HPDE6-E6E7 (cell line): ENCODE results near the gene ZNF107.
"Not testable (repeated sequence)": the region's sequence is repeated elsewhere in the genome, so short reads cannot be mapped to it uniquely, and the experiment has no call there.

Source experiments
- DNase-seq: peaks from one replicate; pipeline ENCODE4 v3.0.0; 2011; ENCODE audit warnings: missing footprints; ENCODE audit errors: extremely low spot score

Gene ZNF107

DNA sequence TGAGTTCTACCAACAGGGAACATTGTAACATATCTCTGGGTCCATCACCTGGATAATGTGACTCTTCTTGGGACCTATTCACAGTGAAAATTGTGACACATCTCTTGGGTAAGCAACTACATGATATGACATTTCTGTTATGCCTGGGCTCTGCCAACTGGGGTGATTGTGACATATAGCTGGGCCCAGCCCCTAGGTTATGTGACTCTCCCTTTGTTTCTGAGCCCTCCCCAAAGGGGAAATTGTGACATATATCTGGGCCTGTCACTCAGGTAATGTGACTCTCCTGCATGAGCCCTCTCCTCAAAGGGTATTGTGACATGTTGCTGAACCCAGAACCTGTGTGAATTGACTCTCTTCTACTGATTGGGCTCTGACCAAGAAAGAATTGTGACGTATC, 22.4 kb upstream of the ZNF107 start:
- no peak for DNase-seq

DNA sequence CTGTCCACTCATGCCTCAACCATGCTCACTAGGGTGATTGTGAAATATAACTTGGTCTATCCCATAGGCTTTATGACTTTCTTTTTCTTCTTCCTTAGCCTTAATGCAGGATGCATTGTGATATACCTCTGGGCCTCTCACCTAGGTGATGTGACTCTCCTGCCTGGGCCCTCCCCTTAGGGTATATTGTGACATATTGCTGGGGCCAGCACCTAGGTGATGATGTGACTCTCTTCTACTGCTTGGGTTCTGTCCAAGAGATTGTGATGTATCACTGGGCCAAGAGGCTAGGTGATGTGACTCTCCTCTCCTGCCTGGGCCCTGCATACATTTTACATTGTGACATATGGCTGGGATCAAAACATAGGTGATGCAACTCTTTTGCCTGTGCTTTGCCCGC, 14.7 kb upstream of the ZNF107 start:
- DNase-seq: no peak

DNA sequence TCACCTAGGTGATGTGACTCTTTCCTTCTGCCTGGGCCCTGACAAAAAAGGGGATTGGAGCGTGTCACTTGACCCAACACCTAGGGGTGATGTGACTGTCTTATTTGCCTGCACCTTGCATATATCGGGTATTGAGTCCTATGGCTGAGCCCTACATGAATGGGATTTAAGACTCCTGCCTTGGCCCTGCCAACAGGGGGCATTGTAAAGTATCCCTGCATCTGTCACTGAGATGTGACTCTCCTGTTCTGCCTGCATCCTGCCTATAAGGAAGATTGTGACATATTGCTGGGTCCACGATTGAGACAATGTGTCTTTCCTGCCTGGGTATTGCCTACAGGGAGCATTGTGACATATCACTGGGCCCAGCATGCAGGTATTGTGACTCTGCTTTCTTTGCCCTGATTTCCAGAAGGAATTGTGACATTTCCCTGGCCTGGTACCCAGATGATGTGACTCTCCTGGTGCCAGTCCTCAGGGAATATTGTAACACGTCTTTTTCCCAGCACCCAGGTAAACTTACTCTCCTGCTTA, 14.2 kb upstream of the ZNF107 start:
- no peak for DNase-seq

DNA sequence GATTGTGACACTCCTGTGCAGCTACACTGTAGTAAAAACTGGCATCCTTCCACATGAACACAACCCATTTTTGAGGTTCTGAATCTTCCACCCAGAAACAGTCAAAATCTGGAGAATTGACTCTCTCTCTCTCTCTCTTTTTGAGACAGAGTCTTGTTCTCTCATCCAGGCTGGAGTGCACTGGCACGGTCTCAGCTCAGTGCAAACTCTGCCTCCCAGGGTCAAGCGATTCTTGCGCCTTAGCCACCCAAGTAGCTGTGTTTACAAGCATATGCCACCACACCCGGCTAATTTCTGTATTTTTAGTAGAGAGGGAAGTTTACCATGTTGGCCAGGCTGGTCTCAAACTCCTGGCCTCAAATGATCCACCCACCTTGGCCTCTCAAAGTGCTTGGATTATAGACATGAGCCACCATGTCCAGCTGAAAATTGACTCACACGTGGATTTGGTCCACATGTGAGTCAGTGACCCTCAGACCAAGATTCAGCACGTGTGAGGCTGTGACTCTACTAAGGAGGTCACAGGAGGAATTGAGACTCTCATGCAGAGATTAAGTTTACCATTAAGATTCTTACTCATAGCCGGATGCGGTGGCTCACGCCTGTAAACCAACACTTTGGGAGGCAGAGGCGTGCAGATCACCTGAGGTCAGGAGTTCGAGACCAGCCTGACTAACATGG, 12.1 kb upstream of the ZNF107 start:
- DNase-seq: no peak

DNA sequence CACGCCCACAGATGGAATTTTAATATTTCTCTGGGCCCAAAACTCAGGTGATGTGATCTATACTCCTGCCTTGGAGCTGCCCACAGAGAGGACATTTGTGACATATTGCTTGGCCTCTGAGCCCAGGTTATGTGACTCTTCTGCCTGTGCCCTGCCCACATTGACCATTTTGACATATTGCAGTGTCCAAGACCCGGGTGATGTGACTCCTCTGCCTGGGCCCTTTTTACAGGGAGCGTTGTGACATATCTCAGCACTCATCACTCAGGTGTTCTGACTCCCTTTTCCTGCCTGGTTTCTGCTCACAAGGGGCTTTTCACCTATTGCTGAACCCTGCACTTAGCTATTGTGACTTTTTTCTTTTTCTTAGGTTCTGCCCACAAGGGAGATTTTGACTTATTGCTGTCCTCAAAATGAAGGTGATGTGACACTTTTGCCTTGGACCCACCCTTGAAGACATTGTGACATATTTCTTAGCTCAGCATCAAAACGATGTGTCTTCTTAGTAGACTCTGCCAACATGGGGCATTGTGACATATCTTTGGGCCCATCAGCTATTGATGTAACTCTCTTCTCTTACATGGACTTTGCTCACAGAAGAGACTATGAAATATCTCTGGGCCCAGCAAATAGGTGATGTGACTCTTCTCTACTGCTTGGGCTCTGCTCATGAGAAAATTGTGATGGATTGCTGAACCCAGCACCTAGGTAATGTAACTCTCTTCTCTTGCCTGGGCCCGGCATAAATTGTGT, 11.0 kb upstream of the ZNF107 start:
- DNase-seq: no peak

DNA sequence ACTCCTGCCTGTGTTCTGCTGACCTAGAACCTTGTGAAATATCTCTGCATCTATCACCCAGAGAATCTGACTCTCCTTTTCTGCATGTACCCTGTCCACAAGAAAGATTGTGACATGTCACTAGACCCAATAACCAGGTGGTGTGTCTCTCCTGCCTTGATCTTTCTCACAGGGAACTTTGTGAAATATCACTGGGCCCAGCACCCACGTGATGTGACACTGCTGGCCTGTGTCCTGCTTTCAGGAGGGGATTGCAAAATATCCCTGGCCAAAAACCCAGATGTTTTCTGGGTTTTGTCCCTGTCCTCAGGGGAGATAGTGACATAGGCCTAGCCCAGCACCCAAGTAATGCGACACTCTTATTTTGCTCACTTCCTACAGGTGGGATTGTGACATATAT, 10.1 kb upstream of the ZNF107 start:
- DNase-seq: no peak

DNA sequence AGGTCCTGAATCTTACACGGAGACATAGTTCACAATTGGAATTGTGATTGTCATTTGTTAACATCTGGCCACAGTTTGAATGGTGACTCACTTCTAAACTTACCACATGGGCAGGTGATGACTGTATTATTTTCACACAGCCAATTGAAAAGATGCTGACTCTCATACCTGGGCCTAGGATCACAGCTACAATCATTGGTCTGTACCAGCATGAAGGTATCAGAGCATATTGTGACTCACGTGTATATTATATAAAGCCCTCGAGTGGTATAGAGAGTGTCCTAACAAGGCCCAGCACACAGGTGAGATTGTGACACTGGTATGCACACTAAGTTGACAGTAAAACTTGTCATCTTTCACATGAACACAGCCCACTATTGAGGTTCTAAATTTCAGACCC, 9.4 kb upstream of the ZNF107 start:
- DNase-seq: no peak

DNA sequence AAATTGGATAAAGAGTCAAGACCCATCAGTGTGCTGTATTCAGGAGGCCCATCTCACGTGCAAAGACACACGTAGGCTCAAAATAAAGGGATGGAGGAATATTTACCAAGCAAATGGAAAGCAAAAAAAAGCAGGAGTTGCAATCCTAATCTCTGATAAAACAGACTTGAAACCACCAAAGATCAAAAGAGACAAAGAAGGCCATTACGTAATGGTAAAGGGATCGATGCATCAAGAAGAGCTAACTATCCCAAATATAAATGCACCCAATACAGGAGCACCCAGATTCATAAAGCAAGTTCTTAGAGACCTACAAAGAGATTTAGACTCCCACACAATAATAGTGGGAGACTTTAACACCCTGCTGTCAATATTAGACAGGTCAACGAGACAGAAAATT, 3.8 kb upstream of the ZNF107 start:
- DNase-seq: not testable (repeated sequence)

DNA sequence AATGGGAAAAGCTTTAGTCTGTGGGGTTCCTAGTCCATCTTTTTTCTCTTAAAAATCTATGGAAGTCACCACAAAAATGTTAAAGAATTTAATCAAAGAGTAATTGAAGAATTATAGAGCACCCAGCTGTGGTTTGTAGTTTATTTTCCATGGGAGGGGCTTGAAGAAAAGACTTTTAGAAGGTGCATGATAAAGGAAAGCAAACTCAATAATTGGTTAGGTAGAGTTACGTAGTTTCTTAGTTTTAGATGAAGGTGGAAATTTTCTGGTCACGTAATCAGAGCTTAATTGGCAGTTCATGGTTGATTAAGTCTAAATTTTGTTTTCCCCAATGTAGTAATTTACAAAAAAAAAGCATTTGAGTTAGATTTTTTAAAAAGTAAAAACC, 724 bp downstream of the ZNF107 start:
- DNase-seq: no peak

DNA sequence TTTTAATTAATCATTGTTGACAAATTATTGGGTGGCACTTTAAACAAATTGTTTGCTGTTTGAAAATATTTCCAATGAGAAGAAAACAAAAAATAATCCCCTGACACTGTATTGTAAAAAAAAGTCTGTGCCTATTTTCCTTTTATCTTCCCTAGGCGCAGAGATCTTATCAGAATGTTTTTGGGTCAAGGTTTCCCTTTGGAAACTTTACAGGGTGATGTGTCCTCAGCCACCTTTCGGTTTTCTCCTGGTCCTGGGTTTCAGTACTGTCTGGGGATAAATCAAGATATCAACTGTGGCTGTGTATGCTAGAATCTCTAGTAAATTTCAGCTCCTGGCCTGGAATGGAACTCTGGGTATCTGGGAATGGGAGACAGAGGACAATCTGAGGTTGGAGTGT, 1.4 kb downstream of the ZNF107 start:
- DNase-seq: no peak

DNA sequence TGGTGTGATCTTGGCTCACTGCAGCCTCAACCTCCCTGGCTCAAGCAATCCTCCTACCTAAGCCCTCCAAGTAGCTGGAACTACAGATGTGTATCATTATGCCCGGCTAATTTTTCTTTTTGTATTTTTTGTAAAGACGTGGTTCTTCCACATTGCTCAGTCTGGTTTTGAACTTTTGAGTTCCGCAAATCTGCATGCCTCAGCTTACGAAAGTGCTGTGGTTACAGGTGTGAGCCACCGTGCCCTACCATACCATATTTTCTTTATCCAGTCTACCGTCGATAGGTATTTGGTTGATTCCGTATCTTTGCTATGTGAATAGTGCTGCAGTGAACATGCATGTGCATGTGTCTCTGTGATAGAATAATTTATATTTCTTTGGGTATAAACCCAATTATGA, 6.5 kb downstream of the ZNF107 start:
- DNase-seq: no peak

DNA sequence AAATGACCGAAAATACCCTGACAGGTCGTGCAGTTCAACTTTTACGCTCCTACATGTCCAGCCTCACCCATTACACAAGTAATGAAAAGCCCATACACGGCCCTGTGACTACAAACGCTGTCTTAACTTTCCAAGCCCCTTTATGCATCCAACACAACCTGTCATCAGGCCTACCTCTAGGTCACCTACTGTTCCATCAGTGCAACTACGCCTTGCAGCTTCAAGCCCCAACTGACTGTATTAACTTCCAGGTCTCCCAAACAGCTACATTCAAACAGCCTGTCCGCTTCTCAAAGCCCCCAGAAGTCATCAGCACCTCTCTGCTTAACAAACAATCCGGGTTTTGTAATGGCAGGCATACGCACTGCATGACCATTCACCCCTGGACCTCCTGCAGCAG, 19.2 kb downstream of the ZNF107 start:
- no peak for DNase-seq

DNA sequence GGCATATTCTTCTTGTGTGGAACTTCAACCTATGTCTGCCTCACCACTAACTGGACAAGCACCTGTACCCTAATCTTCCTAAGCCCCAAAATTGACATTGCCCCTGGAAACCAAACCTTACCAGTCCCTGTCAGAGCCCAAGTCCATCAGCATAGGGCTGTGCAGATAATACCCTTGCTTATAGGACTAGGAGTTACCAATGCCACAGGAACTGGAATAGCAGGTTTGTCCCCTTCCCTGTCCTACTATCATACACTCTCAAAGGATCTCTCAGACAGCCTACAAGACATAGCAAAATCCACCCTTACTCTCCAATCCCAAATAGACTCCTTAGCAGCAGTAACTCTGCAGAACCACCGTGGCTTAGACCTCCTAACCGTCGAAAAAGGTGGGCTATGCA, 19.8 kb downstream of the ZNF107 start:
- peak; percentile 50 for DNase-seq

DNA sequence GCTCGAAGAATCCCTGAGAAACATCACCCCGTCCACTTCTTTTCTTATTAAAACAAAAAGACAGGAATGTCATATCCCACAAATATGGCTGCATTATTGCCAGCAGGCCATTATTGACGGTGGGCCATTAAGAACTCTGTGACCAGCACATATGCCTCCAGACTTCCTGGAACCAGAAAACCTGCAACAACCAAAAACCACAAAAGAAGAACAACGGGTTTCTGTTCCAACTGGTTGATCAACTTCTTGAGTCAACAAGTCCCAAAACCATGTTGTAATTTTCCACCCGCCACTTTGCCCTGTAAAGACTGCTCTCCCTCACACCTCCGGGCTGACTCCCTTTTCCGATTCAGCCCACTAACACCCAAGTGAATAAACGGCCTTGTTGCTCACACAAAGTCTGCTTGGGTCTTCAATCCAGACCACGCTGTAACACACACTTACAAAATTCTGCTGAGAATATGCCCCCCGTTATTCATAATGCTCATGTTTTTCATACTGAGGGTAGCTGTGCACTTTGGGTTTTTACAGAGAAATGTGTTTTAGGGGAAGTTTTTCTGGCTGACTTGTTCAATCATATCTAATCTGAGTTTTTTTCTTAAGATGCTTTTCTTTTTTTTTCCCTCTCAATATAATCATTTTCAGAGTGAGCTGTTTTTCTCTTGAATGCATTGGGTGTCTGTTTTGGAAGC, 20.7 kb downstream of the ZNF107 start:
- no peak for DNase-seq

DNA sequence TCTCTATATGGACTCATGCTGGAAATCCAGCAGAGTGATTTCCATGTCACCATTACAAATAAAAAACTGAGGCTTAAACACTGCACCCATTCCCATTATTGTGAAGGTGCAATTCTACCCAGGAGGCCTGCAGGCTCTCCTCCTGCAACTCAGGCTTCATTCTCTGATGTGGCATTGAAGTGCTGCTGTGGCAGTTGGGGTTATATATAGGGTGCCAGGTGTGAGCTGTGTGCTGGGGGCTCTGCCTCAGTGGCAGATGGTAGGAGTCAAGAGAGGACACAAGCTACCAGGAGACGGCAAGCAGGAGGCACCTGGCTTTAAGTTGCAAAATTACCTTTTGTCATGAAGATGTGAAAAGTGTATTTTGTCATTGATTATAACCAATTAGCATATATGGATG, 21.3 kb downstream of the ZNF107 start:
- no peak for DNase-seq

DNA sequence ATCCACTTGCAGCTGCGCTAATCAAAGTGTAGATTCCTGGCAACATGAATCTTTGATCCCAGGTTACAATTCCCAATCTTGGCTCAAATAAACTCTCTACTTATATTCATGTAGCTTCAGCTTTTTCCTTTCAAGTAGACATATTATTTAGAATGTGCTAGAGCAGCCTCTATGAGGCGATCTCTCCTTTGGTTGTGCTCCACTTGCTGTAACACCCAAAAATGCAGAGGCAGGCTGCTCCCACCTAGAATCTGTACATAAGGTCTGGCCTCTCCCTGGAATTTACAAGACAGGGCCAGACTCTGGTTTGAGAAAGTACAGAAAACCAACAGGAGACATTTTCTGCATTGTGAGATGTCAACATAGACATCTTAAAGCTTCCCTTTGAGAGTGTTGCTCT, 23.1 kb downstream of the ZNF107 start:
- DNase-seq: no peak

DNA sequence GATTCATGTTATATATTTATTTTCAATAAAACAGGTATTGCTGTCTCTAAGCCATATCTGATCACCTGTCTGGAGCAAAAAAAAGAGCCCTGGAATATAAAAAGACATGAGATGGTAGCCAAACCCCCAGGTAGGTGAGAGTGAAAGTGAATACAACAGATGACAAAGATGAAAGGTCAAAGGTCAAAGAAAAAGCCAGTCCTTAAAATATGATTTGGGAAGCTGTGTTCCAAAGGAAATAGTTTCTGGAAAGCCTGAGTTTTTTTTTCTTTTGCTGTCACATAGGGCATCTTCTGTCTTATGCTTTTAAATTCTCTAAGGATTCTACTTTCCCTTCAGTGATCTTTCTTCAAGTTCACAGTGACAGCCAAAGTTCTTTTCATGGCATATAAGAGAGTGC, 25.9 kb downstream of the ZNF107 start:
- DNase-seq: no peak

DNA sequence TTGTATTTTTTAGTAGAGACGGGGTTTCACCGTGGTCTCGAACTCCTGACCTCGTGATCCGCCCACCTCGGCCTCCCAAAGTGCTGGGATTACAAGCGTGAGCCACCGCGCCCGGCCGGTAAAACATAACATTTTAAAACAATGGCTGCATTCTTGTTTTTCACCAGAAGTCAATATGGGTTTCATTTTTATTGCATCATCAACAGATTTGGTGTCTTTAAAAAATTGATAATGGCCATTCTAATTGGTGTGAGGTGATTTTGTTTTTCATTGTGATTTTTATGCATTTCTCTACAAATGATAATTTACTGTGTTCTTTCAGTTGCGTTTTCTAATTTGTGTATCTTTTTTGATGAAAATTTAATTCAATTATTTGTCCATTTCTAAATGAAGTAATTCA, 31.9 kb downstream of the ZNF107 start:
- not testable (repeated sequence) for DNase-seq

DNA sequence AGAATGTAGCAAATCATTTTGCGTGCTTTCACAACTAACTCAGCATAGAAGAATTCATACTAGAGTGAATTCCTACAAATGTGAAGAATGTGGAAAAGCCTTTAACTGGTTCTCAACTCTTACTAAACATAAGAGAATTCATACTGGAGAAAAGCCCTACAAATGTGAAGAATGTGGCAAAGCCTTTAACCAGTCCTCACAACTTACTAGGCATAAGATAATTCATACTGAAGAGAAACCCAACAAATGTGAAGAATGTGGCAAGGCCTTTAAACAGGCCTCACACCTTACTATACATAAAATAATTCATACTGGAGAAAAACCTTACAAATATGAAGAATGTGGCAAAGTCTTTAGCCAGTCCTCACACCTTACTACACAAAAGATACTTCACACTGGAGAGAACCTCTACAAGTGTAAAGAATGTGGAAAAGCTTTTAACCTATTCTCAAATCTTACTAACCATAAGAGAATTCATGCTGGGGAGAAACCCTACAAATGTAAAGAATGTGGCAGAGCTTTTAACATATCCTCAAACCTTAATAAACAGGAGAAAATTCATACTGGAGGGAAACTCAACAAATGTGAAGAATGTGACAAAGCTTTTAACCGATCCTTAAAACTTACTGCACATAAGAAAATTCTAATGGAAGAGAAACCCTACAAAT, 40.8 kb downstream of the ZNF107 start:
- DNase-seq: no peak

DNA sequence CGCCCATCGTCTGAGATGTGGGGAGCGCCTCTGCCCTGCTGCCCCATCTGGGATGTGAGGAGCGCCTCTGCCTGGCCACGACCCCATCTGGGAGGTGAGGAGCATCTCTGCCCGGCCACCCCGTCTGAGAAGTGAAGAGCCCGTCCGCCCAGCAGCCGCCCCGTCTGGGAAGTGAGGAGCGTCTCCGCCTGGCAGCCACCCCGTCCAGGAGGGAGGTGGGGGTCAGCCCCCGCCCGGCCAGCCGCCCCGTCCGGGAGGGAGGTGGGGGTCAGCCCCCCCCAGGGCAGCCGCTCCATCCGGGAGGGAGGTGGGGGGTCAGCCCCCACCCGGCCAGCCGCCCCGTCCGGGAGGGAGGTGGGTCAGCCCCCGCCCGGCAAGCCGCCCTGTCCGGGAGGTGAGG, 52.0 kb downstream of the ZNF107 start:
- not testable (repeated sequence) for DNase-seq

DNA sequence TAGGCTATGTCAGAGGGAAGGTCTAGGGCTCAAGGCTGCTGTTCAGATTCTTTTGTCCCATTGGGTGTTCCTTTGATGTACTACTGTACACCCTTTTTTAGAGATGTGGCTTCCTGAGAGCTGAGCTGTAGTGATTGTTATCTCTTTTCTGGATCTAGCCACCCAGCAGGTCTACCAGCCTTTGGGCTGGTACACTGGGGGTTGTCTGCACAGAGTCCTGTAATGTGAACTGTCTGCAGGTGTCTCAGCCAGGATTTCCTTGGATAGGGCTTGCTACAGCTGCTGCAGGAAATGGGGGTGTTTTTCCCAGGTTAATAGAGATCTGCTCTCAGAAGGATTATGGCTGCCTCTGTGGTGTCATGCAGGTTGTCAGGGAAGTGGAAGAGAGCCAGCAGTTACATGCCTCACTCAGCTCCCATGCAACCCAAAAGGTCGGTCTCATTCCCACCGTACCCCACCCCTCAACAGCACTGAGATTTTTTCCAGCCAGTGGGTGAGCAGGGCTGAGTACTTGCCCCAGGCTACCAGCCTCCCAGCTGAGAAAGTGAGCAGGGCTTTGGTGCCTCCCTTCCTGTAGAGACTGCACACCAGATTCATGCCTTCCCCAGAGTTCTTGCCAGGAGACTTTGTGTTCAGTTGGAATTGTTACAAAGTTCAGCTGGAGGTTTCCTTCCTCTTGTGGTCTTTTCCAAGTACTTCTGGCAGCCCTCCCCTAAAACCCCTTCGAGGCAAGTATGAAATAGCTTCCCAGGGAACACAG, 63.3 kb downstream of the ZNF107 start:
- no peak for DNase-seq
